ENCODE data around the gene PITHD1. TPM values are rescaled to one million over a fixed set of nuclear protein-coding genes. Genes with fewer than 3 reads are reported as not detected.

Gene PITHD1
- total and polyA plus RNA-seq, 9 donors, result 39.9 to 55.0 (median 43.0) TPM

DNA sequence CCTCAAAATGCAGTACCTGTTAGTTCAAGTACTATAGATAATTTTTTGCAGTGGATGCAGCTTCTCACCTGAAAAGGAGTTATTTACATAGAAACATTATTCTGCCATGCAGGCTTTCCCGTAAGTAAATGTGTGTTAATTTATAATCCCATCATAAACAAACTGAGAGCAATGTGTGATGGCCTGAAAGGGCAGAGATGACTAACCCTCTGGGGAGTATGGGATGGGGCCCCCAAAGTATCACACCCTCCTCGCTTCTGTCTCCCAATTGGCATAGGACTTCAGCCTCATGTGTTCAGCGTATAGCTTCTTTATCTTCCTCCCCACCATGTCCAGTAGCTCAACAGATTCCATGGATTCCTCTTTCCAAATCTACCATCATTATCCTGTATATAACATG, 39.4 kb downstream of the PITHD1 start:
- Histone ChIP-seq H3K9me3 (no peaks in the 10 kb centered on the region), H3K4me3 (no peak overlapping the region), H3K4me1 (ENCODE audit: insufficient read depth) (no peaks in the 10 kb centered on the region), H3K27ac (no peak overlapping the region), H3K27me3 (no peaks in the 10 kb centered on the region), H3K36me3 (no peaks in the 10 kb centered on the region)
- intact Hi-C loops (cut with DNase I), result no loop called here
- TF ChIP-seq EP300 (IDR thresholded peaks at IDR 0.05) (no peak), POLR2A (IDR thresholded peaks at IDR 0.05) (no peak)
- TF ChIP-seq, protein P1, sequence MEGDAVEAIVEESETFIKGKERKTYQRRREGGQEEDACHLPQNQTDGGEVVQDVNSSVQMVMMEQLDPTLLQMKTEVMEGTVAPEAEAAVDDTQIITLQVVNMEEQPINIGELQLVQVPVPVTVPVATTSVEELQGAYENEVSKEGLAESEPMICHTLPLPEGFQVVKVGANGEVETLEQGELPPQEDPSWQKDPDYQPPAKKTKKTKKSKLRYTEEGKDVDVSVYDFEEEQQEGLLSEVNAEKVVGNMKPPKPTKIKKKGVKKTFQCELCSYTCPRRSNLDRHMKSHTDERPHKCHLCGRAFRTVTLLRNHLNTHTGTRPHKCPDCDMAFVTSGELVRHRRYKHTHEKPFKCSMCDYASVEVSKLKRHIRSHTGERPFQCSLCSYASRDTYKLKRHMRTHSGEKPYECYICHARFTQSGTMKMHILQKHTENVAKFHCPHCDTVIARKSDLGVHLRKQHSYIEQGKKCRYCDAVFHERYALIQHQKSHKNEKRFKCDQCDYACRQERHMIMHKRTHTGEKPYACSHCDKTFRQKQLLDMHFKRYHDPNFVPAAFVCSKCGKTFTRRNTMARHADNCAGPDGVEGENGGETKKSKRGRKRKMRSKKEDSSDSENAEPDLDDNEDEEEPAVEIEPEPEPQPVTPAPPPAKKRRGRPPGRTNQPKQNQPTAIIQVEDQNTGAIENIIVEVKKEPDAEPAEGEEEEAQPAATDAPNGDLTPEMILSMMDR (IDR thresholded peaks at IDR 0.05), result no peak
- 89 to 93% (median 91%) methylated on average over 3 of the region's 3 CpGs for WGBS, 3 donors
- no peak for DNase-seq

- 84 to 87% (median 86%) methylated on average over 7 of the region's 7 CpGs for WGBS, 3 donors
- no peak overlapping the region for H3K4me3 ChIP-seq
- no peaks in the 10 kb centered on the region for H3K27me3 ChIP-seq
- intact Hi-C loops (cut with DNase I), result no loop called here
- no peak overlapping the region for H3K27ac ChIP-seq
- no peaks in the 10 kb centered on the region for H3K9me3 ChIP-seq
- TF ChIP-seq POLR2A (IDR thresholded peaks at IDR 0.05) (no peak), EP300 (IDR thresholded peaks at IDR 0.05) (no peak)
- TF ChIP-seq, protein P1 (IDR thresholded peaks at IDR 0.05), result no peak
- DNase-seq, result no peak
- peaks cover 3% of the 10 kb centered on the region for H3K4me1 ChIP-seq (ENCODE audit: insufficient read depth)
- H3K36me3 ChIP-seq, result no peaks in the 10 kb centered on the region
These were observed 45.5 kb downstream of the PITHD1 start for GRCh38 chr1:23823767-23824166.

DNA sequence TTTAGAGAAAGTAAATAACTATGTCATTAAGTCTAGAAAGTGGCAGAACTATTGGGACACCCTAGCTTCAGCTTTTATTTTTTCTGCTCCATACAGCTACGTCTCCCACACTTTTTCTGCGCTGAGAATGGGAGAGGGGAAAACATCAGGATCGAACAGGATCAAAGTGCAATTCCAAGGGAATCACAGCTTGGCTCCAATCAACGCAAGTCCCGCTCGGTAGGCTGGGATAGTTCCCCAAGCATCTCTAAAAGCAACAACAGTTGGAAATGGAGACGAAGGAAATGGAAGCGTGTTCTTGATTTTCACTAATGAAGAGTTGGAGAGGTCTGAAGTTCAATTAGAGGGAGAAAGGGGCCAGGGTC, 46.5 kb downstream of the PITHD1 start:
- Histone ChIP-seq H3K4me1 (ENCODE audit: insufficient read depth) (peaks cover 3% of the 10 kb centered on the region), H3K27ac (peak overlapping the region; percentile 75 to 90), H3K27me3 (no peaks in the 10 kb centered on the region), H3K4me3 (peak overlapping the region; percentile 74), H3K9me3 (no peaks in the 10 kb centered on the region), H3K36me3 (no peaks in the 10 kb centered on the region)
- intact Hi-C loops (cut with DNase I), result no loop called here
- no peak for DNase-seq
- TF ChIP-seq, protein P1 (IDR thresholded peaks at IDR 0.05), result no peak
- TF ChIP-seq EP300 (IDR thresholded peaks at IDR 0.05), result no peak
- no peak for TF ChIP-seq POLR2A (IDR thresholded peaks at IDR 0.05)
- WGBS, 3 donors, result 1 to 2% (median 1%) methylated on average over 8 of the region's 8 CpGs

- H3K27me3 ChIP-seq, result no peaks in the 10 kb centered on the region
- TF ChIP-seq, protein P1 (IDR thresholded peaks at IDR 0.05), result no peak
- TF ChIP-seq POLR2A (IDR thresholded peaks at IDR 0.05), result peak; percentile 90
- WGBS, 3 donors, result 1% methylated on average over 34 to 42 of the region's 42 CpGs
- H3K4me3 ChIP-seq, result peak within 1 kb of the TSS; percentile 74
- H3K36me3 ChIP-seq, result no peaks in the 10 kb centered on the region
- peak within 1 kb of the TSS; percentile 75 to 90 for H3K27ac ChIP-seq
- peaks cover 3% of the 10 kb centered on the region for H3K4me1 ChIP-seq (ENCODE audit: insufficient read depth)
- intact Hi-C loops (cut with DNase I), result no loop called here
- H3K9me3 ChIP-seq, result no peaks in the 10 kb centered on the region
- DNase-seq, result peak; percentile 89 to 93 (median 92)
These were observed 47.0 kb downstream of the PITHD1 start, which contains the start of gene HMGCL for GRCh38 chr1:23825076-23825761. TSS of gene HMGCL (minus strand) at chr1:23825429. CDS start at chr1:23825415, 14 bp downstream.
